HepG2 (cell line): ENCODE results near the gene RNF168. TPM values are rescaled to one million over a fixed set of nuclear protein-coding genes. Genes with fewer than 3 reads are reported as not detected.
A peak's percentile ranks its signal among the peaks of the same experiment; 100 is the strongest.

Source experiments
- ATAC-seq: fragments of 200-7000 bp; cut with Tn5 transposase; 3 replicates; pipeline ENCODE4 v1.9.1; 2020; ENCODE audit warnings: mild to moderate bottlenecking, moderate library complexity
- BruUV-seq: library from RNA; stranded (reverse); fragments of 400-500 nt; replicated peaks from 2 replicates; lab custom pipeline; 2021; lab: Mats Ljungman, UMichigan
- CTCF ChIA-PET: fragments of 300-600 bp; formaldehyde crosslinking; extraction: SDS; loops from one replicate; lab custom pipeline; 2021; ENCODE audit warnings: low total read pairs, inconsistent platforms, low intra/inter-chr PET ratio; lab: Yijun Ruan, JAX
- POLR2A ChIA-PET: fragments of 350-600 bp; sonication (Branson Sonifier 250); formaldehyde crosslinking; loops from one replicate; lab custom pipeline; 2020; ENCODE audit warnings: antibody characterized with exemption, inconsistent platforms; lab: Yijun Ruan, JAX
- DNase-seq: peaks from one replicate; pipeline ENCODE4 v3.0.0-alpha.2; 2015; ENCODE audit warnings: low spot score
- FAIRE-seq: peaks from 3 replicates; lab custom pipeline; 2011; peaks lifted over from hg19 to GRCh38; lab: Jason Lieb, UNC
- H2AFZ ChIP-seq: one replicate; pipeline ENCODE4 v1.6.1; 2011; ENCODE audit warnings: low read length, inconsistent platforms
- H3K27ac ChIP-seq: fragments of 300-600 bp; 3 replicates; pipeline ENCODE4 v1.8.0; 2011; ENCODE audit warnings: mixed run types, mild to moderate bottlenecking, mixed read lengths, low read length, inconsistent platforms; ENCODE audit not compliant: insufficient read depth; ENCODE audit errors: extremely low read length
- H3K27me3 ChIP-seq, 2 experiments: fragments of 200-600 bp in 1 of 2; 2 replicates in 1 of 2; 3 replicates in 1 of 2; pipeline versions ENCODE4 v1.6.0 to v1.8.0; 2011; ENCODE audit warnings: low read length in 2 of 2, mild to moderate bottlenecking in 2 of 2, moderate library complexity in 2 of 2, inconsistent platforms in 1 of 2; ENCODE audit not compliant: insufficient read depth in 2 of 2, control insufficient read depth in 1 of 2
- H3K36me3 ChIP-seq, 2 experiments: fragments of 200-600 bp in 1 of 2; replicated peaks in 1 of 2; 2 replicates in 1 of 2; 3 replicates in 1 of 2; pipeline versions ENCODE4 v1.5.1 to v1.8.0; 2011; ENCODE audit warnings: low read length in 2 of 2, inconsistent platforms in 1 of 2; ENCODE audit not compliant: insufficient read depth in 2 of 2, control insufficient read depth in 1 of 2
- H3K4me1 ChIP-seq: 2 replicates; pipeline ENCODE4 v1.5.1; 2012; ENCODE audit warnings: low read length, inconsistent platforms; ENCODE audit not compliant: insufficient read depth
- H3K4me2 ChIP-seq: 2 replicates; pipeline ENCODE4 v1.6.0; 2011; ENCODE audit warnings: low read depth, low read length, inconsistent platforms
- H3K4me3 ChIP-seq, 3 experiments: fragments of 200-600 bp in 1 of 3; sonication (generic), shearing (Covaris generic) in 1 of 3; replicated peaks in 1 of 3; 2 replicates each; pipeline ENCODE4 v1.5.1; 2011 to 2016; ENCODE audit warnings: low read length in 3 of 3, inconsistent platforms in 2 of 3, low read depth in 2 of 3, mild to moderate bottlenecking in 2 of 3, control low read depth in 1 of 3, mixed read lengths in 1 of 3; ENCODE audit not compliant: insufficient read depth in 1 of 3
- H3K79me2 ChIP-seq: one replicate; pipeline ENCODE4 v1.6.1; 2011; ENCODE audit warnings: low read length, inconsistent platforms; ENCODE audit not compliant: insufficient read depth
- H3K9ac ChIP-seq: 2 replicates; pipeline ENCODE4 v1.6.0; 2011; ENCODE audit warnings: mild to moderate bottlenecking, low read depth, low read length, inconsistent platforms; ENCODE audit not compliant: insufficient read depth
- H3K9me3 ChIP-seq: 2 replicates; pipeline ENCODE4 v1.5.1; 2012; ENCODE audit warnings: mild to moderate bottlenecking, low read length
- H4K20me1 ChIP-seq: 2 replicates; pipeline ENCODE4 v1.6.0; 2011; ENCODE audit warnings: inconsistent platforms, mild to moderate bottlenecking, low read length, moderate library complexity; ENCODE audit not compliant: insufficient read depth
- ARNT ChIP-seq: fragments of 450-650 bp; IDR thresholded peaks from 2 replicates; pipeline ENCODE4 v1.6.1; 2017
- BHLHE40 ChIP-seq: IDR thresholded peaks from 2 replicates; pipeline ENCODE4 v1.6.1; 2011; ENCODE audit warnings: low read length, improper control_type of control experiment
- ELF4 ChIP-seq: sonication (generic); formaldehyde crosslinking; IDR thresholded peaks from 2 replicates; pipeline ENCODE4 v1.5.0; 2020; ENCODE audit warnings: missing genetic modification reagents, mild to moderate bottlenecking, moderate library complexity, borderline replicate concordance
- HOXA3 ChIP-seq: sonication (generic); formaldehyde crosslinking; IDR thresholded peaks from 2 replicates; pipeline ENCODE4 v1.5.0; 2020; ENCODE audit warnings: missing genetic modification reagents
- RAD21 ChIP-seq: fragments of 450-650 bp; formaldehyde crosslinking; IDR thresholded peaks from 2 replicates; pipeline ENCODE4 v1.5.0; 2020; ENCODE audit warnings: mild to moderate bottlenecking
- XRCC5 ChIP-seq: fragments of 200-400 bp; formaldehyde crosslinking; optimal IDR thresholded peaks from 2 replicates; pipeline ENCODE3; 2017; ENCODE audit warnings: mild to moderate bottlenecking, low read length
- YY1 ChIP-seq: IDR thresholded peaks from 2 replicates; pipeline ENCODE4 v1.6.1; 2011; ENCODE audit warnings: low read length, low read depth, moderate library complexity, mild to moderate bottlenecking; ENCODE audit not compliant: insufficient read depth, insufficient replicate concordance
- ZNF225 ChIP-seq: sonication (generic); formaldehyde crosslinking; IDR thresholded peaks from 2 replicates; pipeline ENCODE4 v1.4.0; 2020; ENCODE audit warnings: mild to moderate bottlenecking, missing genetic modification reagents
- ZNF292 ChIP-seq: sonication (generic); formaldehyde crosslinking; IDR thresholded peaks from 2 replicates; pipeline ENCODE4 v1.8.1; 2022; ENCODE audit warnings: mild to moderate bottlenecking, low read depth, missing genetic modification reagents, borderline replicate concordance
- ZNF33A ChIP-seq: sonication (generic); formaldehyde crosslinking; IDR thresholded peaks from 2 replicates; pipeline ENCODE4 v1.5.1; 2020; ENCODE audit warnings: missing genetic modification reagents, mild to moderate bottlenecking, moderate library complexity, borderline replicate concordance
- ZNF350 ChIP-seq: sonication (generic); formaldehyde crosslinking; IDR thresholded peaks from 2 replicates; pipeline ENCODE4 v1.4.0; 2020; ENCODE audit warnings: mild to moderate bottlenecking, low read depth, missing genetic modification reagents, borderline replicate concordance
- ZNF558 ChIP-seq: sonication (generic); formaldehyde crosslinking; IDR thresholded peaks from 2 replicates; pipeline ENCODE4 v1.9.0; 2022; ENCODE audit warnings: mild to moderate bottlenecking, missing genetic modification reagents, borderline replicate concordance
- ZNF598 ChIP-seq: sonication (generic); formaldehyde crosslinking; IDR thresholded peaks from 2 replicates; pipeline ENCODE4 v1.5.1; 2020; ENCODE audit warnings: mild to moderate bottlenecking, missing genetic modification reagents, borderline replicate concordance
- ZNF616 ChIP-seq: sonication (generic); formaldehyde crosslinking; IDR thresholded peaks from 2 replicates; pipeline ENCODE4 v1.5.0; 2020; ENCODE audit warnings: low read depth, mild to moderate bottlenecking, missing genetic modification reagents
- ZNF768 ChIP-seq: sonication (generic); formaldehyde crosslinking; IDR thresholded peaks from 2 replicates; pipeline ENCODE4 v1.4.0; 2020; ENCODE audit warnings: missing genetic modification reagents
- ZSCAN25 ChIP-seq: sonication (generic); formaldehyde crosslinking; IDR thresholded peaks from 2 replicates; pipeline ENCODE4 v1.8.0; 2022; ENCODE audit warnings: mild to moderate bottlenecking, missing genetic modification reagents
- WGBS: methylation state at CpG from one replicate; pipeline ENCODE4 v1.1.6; 2017; ENCODE audit warnings: low lambda C conversion rate; 5-methylcytosine and 5-hydroxymethylcytosine counted together
- in situ Hi-C: cut with HindIII; loops from 2 replicates; pipeline ENCODE4 v1.10.0; 2017; ENCODE audit warnings: low pct_unique_long_range_greater_than_20kb; ENCODE audit not compliant: extremely low pct_ligation_motif_present
- intact Hi-C: fragments of 100-400 bp; cut with micrococcal nuclease; formaldehyde crosslinking; loops from one replicate; pipeline ENCODE4 v1.10.0; 2022; ENCODE audit not compliant: unreplicated experiment
- polyA plus RNA-seq, 8 experiments: library from polyadenylated mRNA; depleted of rRNA in 3 of 8; stranded (reverse) in 7 of 8; unstranded in 1 of 8; fragments of >200 nt; fragmentation: Illumina TruSeq in 4 of 8; extraction: Trizol in 4 of 8; gene quantifications; 2 replicates each; pipeline versions ENCODE4 v1.2.1 to v1.2.3, GENCODE V29; 2011 to 2016; ENCODE audit warnings: low read depth in 4 of 8, missing spikeins in 1 of 8, mixed read lengths in 1 of 8; ENCODE audit not compliant: insufficient read depth in 1 of 8
- total RNA-seq, 5 experiments: library from RNA; depleted of rRNA; stranded (reverse); fragments of >200 nt; fragmentation: Illumina TruSeq; extraction: Trizol; gene quantifications; 2 replicates each; pipeline ENCODE4 v1.2.3, GENCODE V29; 2016; ENCODE audit warnings: low read depth in 1 of 5
- TF ChIP-seq, protein P1 (sequence below): sonication (generic); formaldehyde crosslinking; IDR thresholded peaks from 2 replicates; pipeline ENCODE4 v1.4.0; 2020; ENCODE audit warnings: missing genetic modification reagents
- TF ChIP-seq, protein P2 (sequence below): sonication (generic); formaldehyde crosslinking; IDR thresholded peaks from 2 replicates; pipeline ENCODE4 v1.5.0; 2020; ENCODE audit warnings: mild to moderate bottlenecking, missing genetic modification reagents, moderate library complexity
- TF ChIP-seq, protein P3 (sequence below): sonication (generic); formaldehyde crosslinking; IDR thresholded peaks from 2 replicates; pipeline ENCODE4 v1.5.1; 2020; ENCODE audit warnings: missing genetic modification reagents, mild to moderate bottlenecking, borderline replicate concordance
- TF ChIP-seq, protein P4 (sequence below): sonication (generic); formaldehyde crosslinking; IDR thresholded peaks from 2 replicates; pipeline ENCODE4 v1.4.0; 2020; ENCODE audit warnings: low read depth, mild to moderate bottlenecking, missing genetic modification reagents

The RNF168 gene
- total and polyA plus RNA-seq, 2 of the 13 experiments (the other 11 are each of a cell fraction or from before 2014, with no cell fraction given) = 3.7 to 22.9 TPM

DNA sequence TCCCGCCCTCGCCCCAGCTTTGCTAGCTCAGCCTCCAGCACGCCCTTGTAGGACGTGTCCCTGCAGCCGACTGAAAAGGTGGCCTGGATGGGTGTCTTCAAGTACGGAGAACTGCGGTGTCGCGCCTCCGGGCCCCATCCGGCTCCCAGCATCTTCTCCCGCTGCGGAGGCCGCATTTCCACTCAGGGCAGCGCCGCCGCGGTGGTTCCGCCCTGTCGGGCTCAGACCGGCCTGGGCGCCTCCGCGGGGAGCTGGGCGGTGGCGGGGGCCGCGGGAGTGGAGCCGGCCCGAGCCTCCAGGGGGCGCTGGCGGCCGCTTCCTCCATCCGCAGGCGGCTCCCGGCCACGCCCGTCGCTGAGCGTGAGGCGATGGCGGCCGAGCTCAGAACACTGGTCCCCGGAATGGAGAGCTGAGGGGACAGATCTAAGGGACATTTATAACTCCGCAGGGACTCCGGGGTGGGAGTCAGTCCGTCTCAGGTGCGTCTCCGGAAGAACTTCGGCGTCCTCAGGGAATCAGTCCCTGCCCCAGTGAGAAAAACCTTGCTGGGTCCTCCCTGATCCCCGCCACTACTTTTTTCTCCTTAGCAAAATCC lies 25.2 kb upstream of the RNF168 start:
- Histone ChIP-seq H3K4me2 (no peak overlapping the region), H3K9ac (no peak overlapping the region), H4K20me1 (no peaks in the 10 kb centered on the region), H3K79me2 (no peaks in the 10 kb centered on the region), H3K36me3 (no peaks in the 10 kb centered on the region), H3K27ac (no peak overlapping the region), H3K9me3 (no peaks in the 10 kb centered on the region; the same call in 1 of the 2 replicates), H3K27me3 (no peaks in the 10 kb centered on the region; a peak in 1 of 5 replicates), H2AFZ (no peak overlapping the region), H3K4me3 (no peak overlapping the region), H3K4me1 (peaks cover 9% of the 10 kb centered on the region)
- BruUV-seq = no TSS peak
- WGBS = 70% methylated on average over 33 of the region's 52 CpGs
- intact Hi-C loops = no loop called here
- DNase-seq (no peak), FAIRE-seq (no peak), ATAC-seq (peak; percentile 90)
- in situ Hi-C loops = no loop called here
- POLR2A ChIA-PET = no interaction called here
- CTCF ChIA-PET = no interaction called here
- TF ChIP-seq ZSCAN25 (no peak), BHLHE40 (no peak), XRCC5 (peak; percentile 51), ZNF558 (CRISPR knock-in tag) (no peak), YY1 (peak; percentile 14), HOXA3 (CRISPR knock-in tag) (peak; percentile 17; the same call in 1 of the 2 replicates), ELF4 (CRISPR knock-in tag) (no peak), ZNF768 (CRISPR knock-in tag) (peak; percentile 46; the same call in 1 of the 2 replicates), ZNF225 (CRISPR knock-in tag) (no peak), ZNF33A (no peak), RAD21 (0 out of 2 replicates have a peak, but pooled peaks have one; percentile 9), ZNF616 (CRISPR knock-in tag) (no peak), ARNT (no peak), ZNF350 (CRISPR knock-in tag) (0 out of 2 replicates have a peak, but pooled peaks have one; percentile 18), ZNF292 (no peak), ZNF598 (CRISPR knock-in tag) (no peak)
- TF ChIP-seq, protein P1, sequence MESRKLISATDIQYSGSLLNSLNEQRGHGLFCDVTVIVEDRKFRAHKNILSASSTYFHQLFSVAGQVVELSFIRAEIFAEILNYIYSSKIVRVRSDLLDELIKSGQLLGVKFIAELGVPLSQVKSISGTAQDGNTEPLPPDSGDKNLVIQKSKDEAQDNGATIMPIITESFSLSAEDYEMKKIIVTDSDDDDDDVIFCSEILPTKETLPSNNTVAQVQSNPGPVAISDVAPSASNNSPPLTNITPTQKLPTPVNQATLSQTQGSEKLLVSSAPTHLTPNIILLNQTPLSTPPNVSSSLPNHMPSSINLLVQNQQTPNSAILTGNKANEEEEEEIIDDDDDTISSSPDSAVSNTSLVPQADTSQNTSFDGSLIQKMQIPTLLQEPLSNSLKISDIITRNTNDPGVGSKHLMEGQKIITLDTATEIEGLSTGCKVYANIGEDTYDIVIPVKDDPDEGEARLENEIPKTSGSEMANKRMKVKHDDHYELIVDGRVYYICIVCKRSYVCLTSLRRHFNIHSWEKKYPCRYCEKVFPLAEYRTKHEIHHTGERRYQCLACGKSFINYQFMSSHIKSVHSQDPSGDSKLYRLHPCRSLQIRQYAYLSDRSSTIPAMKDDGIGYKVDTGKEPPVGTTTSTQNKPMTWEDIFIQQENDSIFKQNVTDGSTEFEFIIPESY (CRISPR knock-in tag) = peak; percentile 95
- TF ChIP-seq, protein P2, sequence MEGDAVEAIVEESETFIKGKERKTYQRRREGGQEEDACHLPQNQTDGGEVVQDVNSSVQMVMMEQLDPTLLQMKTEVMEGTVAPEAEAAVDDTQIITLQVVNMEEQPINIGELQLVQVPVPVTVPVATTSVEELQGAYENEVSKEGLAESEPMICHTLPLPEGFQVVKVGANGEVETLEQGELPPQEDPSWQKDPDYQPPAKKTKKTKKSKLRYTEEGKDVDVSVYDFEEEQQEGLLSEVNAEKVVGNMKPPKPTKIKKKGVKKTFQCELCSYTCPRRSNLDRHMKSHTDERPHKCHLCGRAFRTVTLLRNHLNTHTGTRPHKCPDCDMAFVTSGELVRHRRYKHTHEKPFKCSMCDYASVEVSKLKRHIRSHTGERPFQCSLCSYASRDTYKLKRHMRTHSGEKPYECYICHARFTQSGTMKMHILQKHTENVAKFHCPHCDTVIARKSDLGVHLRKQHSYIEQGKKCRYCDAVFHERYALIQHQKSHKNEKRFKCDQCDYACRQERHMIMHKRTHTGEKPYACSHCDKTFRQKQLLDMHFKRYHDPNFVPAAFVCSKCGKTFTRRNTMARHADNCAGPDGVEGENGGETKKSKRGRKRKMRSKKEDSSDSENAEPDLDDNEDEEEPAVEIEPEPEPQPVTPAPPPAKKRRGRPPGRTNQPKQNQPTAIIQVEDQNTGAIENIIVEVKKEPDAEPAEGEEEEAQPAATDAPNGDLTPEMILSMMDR (CRISPR knock-in tag) = peak; percentile 50
- TF ChIP-seq, protein P3, sequence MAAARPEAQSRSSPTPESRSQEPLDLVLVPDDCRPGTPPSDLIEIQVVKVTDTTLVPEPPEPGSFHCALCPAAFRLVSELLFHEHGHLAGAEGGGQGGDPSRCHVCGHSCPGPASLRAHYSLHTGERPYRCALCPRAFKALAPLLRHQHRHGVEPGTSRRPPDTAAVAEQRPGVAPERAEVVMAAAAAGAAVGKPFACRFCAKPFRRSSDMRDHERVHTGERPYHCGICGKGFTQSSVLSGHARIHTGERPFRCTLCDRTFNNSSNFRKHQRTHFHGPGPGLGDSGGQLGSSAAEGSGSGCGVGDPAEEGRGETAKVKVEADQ (CRISPR knock-in tag) = no peak
- TF ChIP-seq, protein P4, sequence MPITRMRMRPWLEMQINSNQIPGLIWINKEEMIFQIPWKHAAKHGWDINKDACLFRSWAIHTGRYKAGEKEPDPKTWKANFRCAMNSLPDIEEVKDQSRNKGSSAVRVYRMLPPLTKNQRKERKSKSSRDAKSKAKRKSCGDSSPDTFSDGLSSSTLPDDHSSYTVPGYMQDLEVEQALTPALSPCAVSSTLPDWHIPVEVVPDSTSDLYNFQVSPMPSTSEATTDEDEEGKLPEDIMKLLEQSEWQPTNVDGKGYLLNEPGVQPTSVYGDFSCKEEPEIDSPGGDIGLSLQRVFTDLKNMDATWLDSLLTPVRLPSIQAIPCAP (CRISPR knock-in tag) = no peak
